Testis (tissue), 2 donors: ENCODE data around the gene CHD2.

Experiments
- CTCF ChIP-seq, 3 experiments: fragments of 450-650 bp in 2 of 3; fragments of 200-600 bp in 1 of 3; sonication (generic) in 1 of 3; IDR thresholded peaks; one replicate each; pipeline ENCODE4 v1.5.1; 2016 to 2019; ENCODE audit warnings: antibody characterized with exemption in 3 of 3, mild to moderate bottlenecking in 2 of 3, moderate library complexity in 1 of 3
- POLR2A ChIP-seq: fragments of 450-650 bp; IDR thresholded peaks from one replicate; pipeline ENCODE4 v1.6.1; 2017; ENCODE audit warnings: antibody characterized with exemption, mild to moderate bottlenecking, moderate library complexity

- TF ChIP-seq CTCF (IDR thresholded peaks at IDR 0.05) (no peak), POLR2A (no peak)
Measured at GRCh38 chr15:93029214-93029835, 129.2 kb downstream of the CHD2 start.
